RWPE2 (cell line): ENCODE results near the gene SCYL1.

Experiments
- ATAC-seq: fragments of 200-7000 bp; cut with Tn5 transposase; 3 replicates; pipeline ENCODE4 v1.9.1; 2021; ENCODE audit warnings: low read depth
- DNase-seq: peaks from one replicate; pipeline ENCODE4 v3.0.0-alpha.2; 2020; ENCODE audit warnings: low spot score
- H3K27ac ChIP-seq: fragments of 450-650 bp; 2 replicates; pipeline ENCODE4 v1.5.1; 2017; ENCODE audit warnings: mild to moderate bottlenecking; ENCODE audit not compliant: poor library complexity, severe bottlenecking
- H3K27me3 ChIP-seq: fragments of 250-450 bp; sonication (Bioruptor Pico); 2 replicates; pipeline ENCODE4 v1.5.1; 2021; ENCODE audit warnings: mild to moderate bottlenecking, moderate library complexity; ENCODE audit not compliant: insufficient read depth, poor library complexity, severe bottlenecking
- H3K36me3 ChIP-seq: fragments of 250-450 bp; sonication (Bioruptor Pico); 2 replicates; pipeline ENCODE4 v1.5.1; 2020; ENCODE audit warnings: low read depth, mild to moderate bottlenecking, moderate library complexity
- H3K4me1 ChIP-seq: fragments of 250-450 bp; sonication (Bioruptor Pico); 2 replicates; pipeline ENCODE4 v1.5.1; 2021; ENCODE audit warnings: mild to moderate bottlenecking, moderate library complexity; ENCODE audit not compliant: insufficient read depth, poor library complexity, severe bottlenecking
- H3K4me3 ChIP-seq: fragments of 250-450 bp; sonication (Bioruptor Pico); 2 replicates; pipeline ENCODE4 v1.5.1; 2021; ENCODE audit warnings: mild to moderate bottlenecking, moderate library complexity; ENCODE audit not compliant: severe bottlenecking
- H3K9me3 ChIP-seq: fragments of 250-450 bp; sonication (Bioruptor Pico); 2 replicates; pipeline ENCODE4 v1.5.1; 2021; ENCODE audit warnings: mild to moderate bottlenecking, moderate library complexity; ENCODE audit not compliant: severe bottlenecking
- TF ChIP-seq, protein P1 (sequence below): fragments of 450-650 bp; IDR thresholded peaks from one replicate; pipeline ENCODE4 v1.5.1; 2017; ENCODE audit warnings: mild to moderate bottlenecking, moderate library complexity; ENCODE audit not compliant: poor library complexity, severe bottlenecking

The SCYL1 gene

DNA sequence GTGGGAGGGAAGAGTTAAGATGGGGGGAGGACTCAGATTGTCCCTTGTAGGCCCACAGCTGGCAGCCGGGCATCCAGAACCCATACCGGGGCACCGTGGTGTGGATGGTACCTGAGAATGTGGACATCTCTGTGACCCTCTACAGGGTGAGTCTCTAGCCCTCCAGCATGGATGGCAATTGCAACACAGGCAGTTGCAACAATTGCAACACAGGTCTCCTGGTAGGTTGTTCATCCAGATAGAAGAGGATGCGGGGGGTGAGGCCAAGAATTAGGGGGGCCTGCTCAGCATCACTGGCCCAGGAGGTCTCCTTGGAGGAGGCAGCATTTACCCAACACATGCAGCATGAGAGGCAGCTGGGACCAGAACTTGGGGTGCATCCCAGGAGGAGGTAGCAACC is 54.4 kb downstream of the SCYL1 start:
- Histone ChIP-seq H3K27ac (no peak overlapping the region), H3K9me3 (no peaks in the 10 kb centered on the region), H3K27me3 (no peaks in the 10 kb centered on the region), H3K4me3 (no peak overlapping the region), H3K36me3 (peaks cover 38% of the 10 kb centered on the region), H3K4me1 (peaks cover 6% of the 10 kb centered on the region)
- no peak for DNase-seq
- no peak for ATAC-seq
- TF ChIP-seq, protein P1, sequence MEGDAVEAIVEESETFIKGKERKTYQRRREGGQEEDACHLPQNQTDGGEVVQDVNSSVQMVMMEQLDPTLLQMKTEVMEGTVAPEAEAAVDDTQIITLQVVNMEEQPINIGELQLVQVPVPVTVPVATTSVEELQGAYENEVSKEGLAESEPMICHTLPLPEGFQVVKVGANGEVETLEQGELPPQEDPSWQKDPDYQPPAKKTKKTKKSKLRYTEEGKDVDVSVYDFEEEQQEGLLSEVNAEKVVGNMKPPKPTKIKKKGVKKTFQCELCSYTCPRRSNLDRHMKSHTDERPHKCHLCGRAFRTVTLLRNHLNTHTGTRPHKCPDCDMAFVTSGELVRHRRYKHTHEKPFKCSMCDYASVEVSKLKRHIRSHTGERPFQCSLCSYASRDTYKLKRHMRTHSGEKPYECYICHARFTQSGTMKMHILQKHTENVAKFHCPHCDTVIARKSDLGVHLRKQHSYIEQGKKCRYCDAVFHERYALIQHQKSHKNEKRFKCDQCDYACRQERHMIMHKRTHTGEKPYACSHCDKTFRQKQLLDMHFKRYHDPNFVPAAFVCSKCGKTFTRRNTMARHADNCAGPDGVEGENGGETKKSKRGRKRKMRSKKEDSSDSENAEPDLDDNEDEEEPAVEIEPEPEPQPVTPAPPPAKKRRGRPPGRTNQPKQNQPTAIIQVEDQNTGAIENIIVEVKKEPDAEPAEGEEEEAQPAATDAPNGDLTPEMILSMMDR = no peak

GRCh38 chr11:65580031-65580692 is 55.3 kb downstream of the SCYL1 start:
- DNase-seq (peak; percentile 60), ATAC-seq (no peak)
- H3K27ac ChIP-seq = no peak overlapping the region
- H3K36me3 ChIP-seq = peaks cover 44% of the 10 kb centered on the region
- H3K4me3 ChIP-seq = no peak overlapping the region
- H3K4me1 ChIP-seq = peaks cover 6% of the 10 kb centered on the region
- TF ChIP-seq, protein P1 = no peak
- H3K27me3 ChIP-seq = no peaks in the 10 kb centered on the region
- H3K9me3 ChIP-seq = no peaks in the 10 kb centered on the region

GRCh38 chr11:65580756-65581155 is 55.9 kb downstream of the SCYL1 start:
- ATAC-seq (no peak), DNase-seq (no peak)
- peaks cover 48% of the 10 kb centered on the region for H3K36me3 ChIP-seq
- TF ChIP-seq, protein P1 = no peak
- H3K4me3 ChIP-seq = no peak overlapping the region
- no peaks in the 10 kb centered on the region for H3K27me3 ChIP-seq
- H3K4me1 ChIP-seq = peaks cover 6% of the 10 kb centered on the region
- H3K9me3 ChIP-seq = no peaks in the 10 kb centered on the region
- H3K27ac ChIP-seq = no peak overlapping the region

DNA sequence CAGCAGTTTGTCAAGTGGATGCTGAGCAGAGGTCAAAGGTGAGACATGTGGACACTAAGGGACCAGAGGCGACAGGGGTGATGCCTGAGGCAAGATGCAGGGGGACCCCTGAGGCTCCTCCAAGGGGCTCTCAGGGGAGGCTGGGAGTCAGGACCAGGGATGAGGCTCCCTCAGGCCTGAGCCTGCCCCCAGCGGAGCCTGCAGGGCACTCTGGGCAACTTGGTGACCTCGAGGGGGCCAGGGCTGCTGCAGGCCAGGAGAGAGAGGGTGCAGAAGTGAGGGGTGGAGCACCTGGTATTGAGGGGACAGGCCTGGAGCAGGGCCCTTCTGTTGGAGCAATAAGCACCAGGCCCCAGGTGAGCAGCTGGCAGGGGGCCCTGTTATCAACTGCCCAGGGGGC is 57.0 kb downstream of the SCYL1 start:
- H3K4me3 ChIP-seq = no peak overlapping the region
- ATAC-seq (no peak), DNase-seq (no peak)
- peaks cover 56% of the 10 kb centered on the region for H3K36me3 ChIP-seq
- peaks cover 6% of the 10 kb centered on the region for H3K4me1 ChIP-seq
- no peaks in the 10 kb centered on the region for H3K27me3 ChIP-seq
- no peaks in the 10 kb centered on the region for H3K9me3 ChIP-seq
- no peak overlapping the region for H3K27ac ChIP-seq
- TF ChIP-seq, protein P1 = no peak

- TF ChIP-seq, protein P1 = no peak
- H3K4me1 ChIP-seq = no peaks in the 10 kb centered on the region
- H3K36me3 ChIP-seq = peaks cover 46% of the 10 kb centered on the region
- no peak overlapping the region for H3K27ac ChIP-seq
- no peak overlapping the region for H3K4me3 ChIP-seq
- ATAC-seq = no peak
- DNase-seq = no peak
- no peaks in the 10 kb centered on the region for H3K27me3 ChIP-seq
- H3K9me3 ChIP-seq = no peaks in the 10 kb centered on the region
These were observed 58.7 kb downstream of the SCYL1 start for GRCh38 chr11:65583589-65583988.
